C1 segment of cervical spinal cord (tissue), 14 donors: ENCODE results near the gene RBP3.

Experiments
- DNase-seq, 14 donors: peaks; one replicate each; lab custom pipeline; 2025; lab: John Stamatoyannopoulos, UW

The RBP3 gene

DNA sequence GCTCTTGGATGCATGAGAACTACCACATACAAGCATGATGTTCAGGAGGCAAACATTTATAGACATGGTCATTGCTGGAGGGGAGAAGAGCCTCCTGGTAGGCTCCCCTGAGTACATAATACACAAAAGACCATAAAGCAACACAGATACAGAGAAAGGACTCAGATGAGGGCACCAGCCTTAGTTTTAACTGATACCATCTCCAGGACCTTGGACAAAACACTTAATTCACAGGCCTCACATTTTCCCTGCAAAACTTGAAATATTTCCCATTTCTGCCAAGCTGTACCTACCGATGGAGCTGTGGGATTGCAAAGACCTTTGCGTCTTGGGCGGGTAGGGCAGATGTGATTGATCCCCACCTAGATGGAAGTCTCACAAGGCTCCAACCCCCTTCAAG lies 52.6 kb downstream of the RBP3 start:
- DNase-seq, result no peak

DNA sequence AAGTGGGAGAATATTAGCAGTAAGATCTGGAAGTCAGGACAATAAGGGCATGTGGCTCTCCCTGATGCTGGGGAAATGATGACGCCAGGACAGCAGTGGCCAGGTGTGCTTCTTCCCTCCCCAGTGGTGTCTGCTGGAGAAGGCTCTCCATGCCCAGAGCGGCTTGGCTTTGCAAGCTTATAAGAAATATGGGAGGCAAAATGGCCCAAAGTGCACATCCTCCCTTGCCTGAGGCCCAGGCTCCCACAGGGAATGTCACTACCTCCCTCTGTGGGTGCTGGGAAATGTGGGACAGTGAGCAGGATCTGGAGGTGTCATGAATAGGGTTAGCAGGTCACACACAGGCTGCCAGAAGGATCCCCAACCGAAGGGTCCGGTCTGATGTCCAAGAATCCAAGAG lies 53.0 kb downstream of the RBP3 start:
- DNase-seq, result no peak

DNA sequence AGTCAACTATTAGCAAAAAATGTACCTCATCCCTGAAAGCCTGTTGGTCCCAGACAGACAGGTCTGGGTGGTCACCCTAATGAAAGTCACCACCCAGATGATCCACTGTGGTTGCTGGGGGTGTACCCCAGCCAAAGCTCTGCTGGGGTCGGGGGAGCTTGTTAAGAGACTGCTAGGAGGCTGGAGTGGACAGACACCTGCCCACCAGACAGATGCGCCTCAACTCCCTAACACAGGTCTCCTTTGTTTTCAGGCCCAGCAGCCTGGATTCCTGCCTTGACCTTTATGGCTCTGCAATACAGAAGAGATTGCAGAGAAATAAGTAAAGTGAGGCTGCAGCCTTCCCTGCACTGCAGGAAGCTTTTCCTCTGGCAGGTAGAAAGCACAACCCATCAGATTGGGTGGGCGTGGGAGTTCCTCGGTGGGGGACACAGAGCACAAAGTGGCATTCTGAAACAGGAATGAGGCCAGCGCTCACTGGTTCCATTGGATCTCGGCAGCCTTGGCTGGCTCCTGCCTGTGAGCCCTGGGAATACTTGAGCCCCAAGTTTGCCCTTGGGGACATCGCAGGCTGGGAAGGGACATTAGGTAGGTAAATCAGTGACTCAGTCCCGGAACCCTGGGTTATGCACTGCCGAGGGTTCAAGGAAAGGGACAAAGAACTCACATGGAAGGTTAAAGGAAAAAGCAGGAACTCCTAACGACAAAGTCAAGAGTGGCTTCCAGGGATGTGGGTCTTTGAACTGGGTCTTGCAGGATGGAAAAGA lies 53.9 kb downstream of the RBP3 start:
- DNase-seq, result no peak

DNA sequence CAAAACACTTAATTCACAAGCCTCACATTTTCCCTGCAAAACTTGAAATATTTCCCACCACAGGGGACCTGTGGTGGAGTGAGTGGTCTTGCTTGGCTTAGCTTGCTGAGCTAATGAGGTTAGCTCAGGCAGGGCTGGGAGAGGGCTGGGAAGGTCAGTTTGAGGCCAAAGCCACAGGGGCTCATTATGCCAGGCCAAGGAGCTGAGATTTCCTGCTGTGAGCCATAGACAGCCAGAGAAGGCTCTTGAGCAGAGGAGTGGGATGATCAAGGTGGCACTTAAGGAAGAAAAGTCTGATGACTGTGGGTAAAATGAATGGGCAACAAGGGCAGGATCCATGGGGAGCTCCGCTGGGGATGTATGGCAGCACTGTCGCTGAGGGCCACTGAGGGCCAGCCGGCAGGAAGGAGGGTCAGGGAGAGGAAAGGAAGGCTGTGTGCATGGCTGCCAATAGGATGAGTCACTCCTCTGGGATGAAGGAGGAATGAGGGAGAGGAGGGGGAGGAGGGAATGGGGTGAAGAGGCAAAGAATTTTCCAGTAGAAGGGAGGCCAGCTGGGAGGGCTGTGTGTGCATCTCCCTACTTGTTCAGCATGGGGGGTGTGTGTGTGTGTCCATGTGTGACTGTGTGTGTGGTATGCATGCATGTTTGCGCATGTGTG lies 54.6 kb downstream of the RBP3 start:
- no peak for DNase-seq

DNA sequence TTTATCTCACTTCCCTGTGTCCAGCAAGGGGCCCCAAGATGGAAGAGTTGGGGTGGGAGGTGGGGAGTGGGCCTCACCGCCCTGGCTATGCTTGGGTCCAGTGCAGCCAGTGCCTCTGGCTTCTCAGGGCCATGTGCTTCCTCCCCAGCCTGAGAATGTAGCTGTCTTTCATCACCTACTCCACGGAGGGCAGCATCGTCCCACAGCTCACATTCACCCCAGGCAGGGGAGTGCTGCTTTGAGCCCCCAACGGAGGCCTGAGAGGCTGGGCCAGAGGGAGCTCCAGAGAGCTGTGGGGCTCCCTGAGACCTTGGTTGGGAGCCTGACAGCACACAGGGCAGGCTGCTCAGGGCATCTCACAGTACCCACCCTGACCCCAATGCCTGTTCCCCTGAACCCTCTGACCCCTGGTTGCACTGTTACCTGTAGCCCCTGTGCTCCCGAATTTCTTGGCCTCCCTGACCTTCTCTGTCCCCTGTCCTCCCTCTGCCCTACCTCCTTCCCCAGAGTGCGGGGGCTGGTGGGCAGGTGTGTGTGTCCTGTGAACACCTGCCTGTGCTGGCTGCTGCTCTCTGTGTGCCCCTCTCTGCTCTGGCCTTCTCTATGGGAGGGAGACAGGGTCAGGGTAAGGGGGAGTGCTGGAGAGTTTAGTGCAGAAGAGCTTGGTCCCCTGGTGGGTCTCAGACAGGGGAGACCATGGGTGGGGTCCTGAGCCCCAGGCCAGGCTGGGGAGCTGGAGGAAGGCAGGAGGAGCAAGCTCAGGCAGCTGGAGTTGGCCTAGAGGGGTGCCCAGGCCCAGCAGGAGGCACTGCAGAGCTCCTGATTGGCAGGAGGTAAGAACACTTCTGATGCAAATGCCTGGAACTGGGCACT lies 55.5 kb downstream of the RBP3 start:
- no peak for DNase-seq

DNA sequence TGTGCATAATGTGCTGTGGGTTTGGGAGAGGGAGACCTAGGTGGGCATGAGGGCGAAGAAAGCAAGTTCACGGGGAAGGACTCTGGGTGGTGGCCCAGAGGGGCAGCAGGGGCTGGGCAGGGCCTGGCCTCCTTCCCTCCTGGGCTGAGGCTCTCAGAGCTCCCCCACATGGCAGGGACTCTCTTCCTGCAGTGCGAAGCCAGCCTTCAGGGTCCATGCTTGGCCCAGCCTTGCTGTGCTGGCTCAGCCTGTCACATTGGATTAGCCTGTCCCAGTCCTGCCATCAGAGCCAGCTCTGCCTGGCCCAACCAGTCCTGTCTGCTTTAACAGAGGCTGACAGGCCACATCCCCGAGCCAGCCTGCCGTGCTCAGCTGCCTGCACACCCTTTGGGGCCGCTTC lies 56.3 kb downstream of the RBP3 start:
- DNase-seq, result no peak

DNA sequence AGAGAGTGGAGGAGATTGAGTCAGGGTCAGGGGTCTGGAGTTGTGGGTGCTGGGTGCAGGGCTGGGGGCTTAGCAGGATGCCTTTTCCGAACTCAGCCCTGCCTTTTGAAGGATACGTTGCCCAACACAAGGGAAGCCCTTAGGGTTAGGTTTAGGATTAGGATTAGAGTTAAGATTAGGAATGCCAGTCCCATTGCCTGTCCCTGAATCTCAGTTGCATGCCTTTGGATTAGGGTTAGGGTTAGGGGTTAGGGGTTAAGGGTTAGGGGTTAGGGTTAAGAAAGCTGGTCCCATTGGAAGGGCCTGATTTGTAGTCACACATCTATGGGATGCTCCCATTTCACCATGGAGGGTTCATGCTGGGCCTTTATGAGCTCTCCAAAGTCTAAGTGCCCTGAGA lies 56.8 kb downstream of the RBP3 start:
- DNase-seq, result no peak

DNA sequence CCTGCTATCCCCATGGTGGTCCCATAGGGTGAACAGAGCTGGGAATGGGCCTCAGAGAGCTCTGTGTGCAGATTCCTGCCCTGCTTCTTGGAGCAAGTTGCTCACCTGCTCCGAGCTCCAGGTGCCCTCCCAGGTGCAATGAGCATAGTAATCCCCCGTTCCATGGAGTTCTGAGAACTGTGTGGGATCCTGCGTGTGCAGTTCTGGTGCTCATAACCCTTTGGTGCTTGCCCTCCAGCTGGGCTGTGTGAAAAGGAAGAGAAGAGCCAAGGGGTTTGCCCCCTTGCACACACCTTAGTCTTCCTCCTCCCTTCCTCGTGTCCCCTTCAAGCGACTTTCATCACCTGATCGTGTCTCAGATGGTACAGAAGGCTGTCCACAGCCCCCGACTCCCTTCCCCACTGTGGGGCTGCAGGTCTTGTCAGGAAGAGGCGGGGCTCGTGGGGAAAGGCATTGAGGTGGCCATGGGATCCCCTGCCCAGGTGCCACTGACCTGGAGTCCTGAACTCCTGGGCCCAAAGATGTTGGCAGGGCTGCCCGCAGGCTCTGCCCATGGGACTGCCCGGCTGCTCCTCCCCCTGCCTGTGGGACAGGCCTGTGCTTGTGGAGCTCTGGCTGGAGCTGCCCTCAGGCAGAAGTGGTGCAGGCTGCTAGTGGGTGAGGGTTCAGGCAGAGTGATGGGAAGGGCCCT lies 57.8 kb downstream of the RBP3 start:
- no peak for DNase-seq

DNA sequence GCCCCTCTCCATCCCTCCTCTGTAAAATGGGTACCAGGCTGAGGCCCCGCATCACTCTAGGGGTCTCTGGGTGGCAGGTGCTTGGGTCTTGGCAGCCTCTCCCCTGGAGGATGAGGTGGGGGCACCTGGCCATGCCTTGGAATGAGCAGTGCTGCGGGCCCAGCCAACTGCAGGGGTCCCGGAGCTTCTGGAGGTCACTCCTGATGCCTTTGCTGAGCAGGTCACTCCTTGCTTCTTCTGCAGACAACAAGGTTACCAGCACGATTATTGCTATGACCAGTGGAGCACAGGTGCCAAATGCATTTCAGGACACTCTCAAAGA lies 58.3 kb downstream of the RBP3 start:
- DNase-seq, result no peak

DNA sequence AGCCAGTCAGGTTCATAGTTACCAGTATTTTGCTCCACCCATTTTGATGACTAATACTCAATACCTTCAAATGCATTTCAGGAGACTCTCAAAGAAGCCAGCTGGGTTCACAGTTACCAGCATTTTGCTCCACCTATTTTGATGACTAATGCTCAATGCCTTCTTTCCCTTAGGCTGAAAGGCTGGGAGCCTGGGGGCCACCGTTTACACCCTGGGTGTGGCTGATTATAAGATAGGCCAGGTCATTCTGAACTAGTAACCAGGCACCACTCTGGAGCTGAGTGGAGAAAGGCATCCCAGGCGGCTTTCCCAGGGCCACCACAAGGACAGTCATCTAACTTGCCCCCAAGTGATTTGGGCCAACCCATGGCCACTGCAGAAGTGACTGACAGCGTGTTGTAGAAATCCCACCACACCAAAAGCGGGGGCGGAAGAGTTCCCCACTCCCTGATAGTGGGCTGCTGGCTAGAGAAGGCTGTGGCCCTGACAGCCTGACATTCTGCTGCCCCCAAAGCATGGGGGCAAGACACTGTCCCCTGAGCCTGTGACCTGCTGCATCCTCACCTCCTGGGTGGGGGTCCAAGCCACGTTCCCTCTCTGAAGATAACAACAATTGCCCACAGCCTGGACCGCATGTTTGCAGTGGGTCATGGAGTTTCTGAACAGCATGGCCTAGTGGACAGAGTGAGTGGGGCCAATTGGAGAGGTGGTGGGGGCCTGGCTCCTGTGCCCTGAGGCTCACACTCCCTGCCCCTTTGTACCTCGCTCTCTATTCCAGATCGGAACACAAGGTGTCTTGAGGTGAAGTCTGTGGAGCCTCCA lies 58.9 kb downstream of the RBP3 start:
- DNase-seq, result no peak
